HepG2 (cell line): ENCODE results near the gene CYSRT1. TPM values are rescaled to one million over a fixed set of nuclear protein-coding genes. Genes with fewer than 3 reads are reported as not detected.

Source experiments
- ARID2 ChIP-seq: sonication (generic); formaldehyde crosslinking; IDR thresholded peaks from 2 replicates; pipeline ENCODE4 v1.8.1; 2022; ENCODE audit warnings: mild to moderate bottlenecking, missing genetic modification reagents, borderline replicate concordance
- ATF7 ChIP-seq, 2 experiments: fragments of 450-650 bp in 1 of 2; sonication (generic) in 1 of 2; formaldehyde crosslinking in 1 of 2; IDR thresholded peaks; 2 replicates each; pipeline versions ENCODE4 v1.4.0 to v1.6.1; 2016 to 2020; ENCODE audit warnings: antibody characterized with exemption in 1 of 2, mild to moderate bottlenecking in 1 of 2, missing genetic modification reagents in 1 of 2
- ATF7-NPFF ChIP-seq: sonication (generic); formaldehyde crosslinking; IDR thresholded peaks from 2 replicates; pipeline ENCODE4 v1.8.1; 2023; ENCODE audit warnings: mild to moderate bottlenecking, low read depth, missing genetic modification reagents, moderate library complexity
- CBFB ChIP-seq: sonication (generic); formaldehyde crosslinking; IDR thresholded peaks from 2 replicates; pipeline ENCODE4 v1.4.0; 2020; ENCODE audit warnings: missing genetic modification reagents
- HDAC1 ChIP-seq: sonication (generic); formaldehyde crosslinking; IDR thresholded peaks from 2 replicates; pipeline ENCODE4 v1.5.1; 2020; ENCODE audit warnings: mild to moderate bottlenecking, missing genetic modification reagents
- KDM1A ChIP-seq: IDR thresholded peaks from 2 replicates; pipeline ENCODE4 v1.6.1; 2016; ENCODE audit warnings: missing compliant biosample characterization
- PHB2 ChIP-seq: fragments of 450-650 bp; IDR thresholded peaks from 2 replicates; pipeline ENCODE4 v1.6.1; 2018; ENCODE audit not compliant: partially characterized antibody
- POLR2AphosphoS2 ChIP-seq: IDR thresholded peaks from 2 replicates; pipeline ENCODE4 v1.6.1; 2011; ENCODE audit warnings: low read depth, low read length, improper control_type of control experiment
- RFX1 ChIP-seq: fragments of 450-650 bp; IDR thresholded peaks from 2 replicates; pipeline ENCODE4 v1.6.1; 2017
- SP4 ChIP-seq: sonication (generic); formaldehyde crosslinking; IDR thresholded peaks from 2 replicates; pipeline ENCODE4 v1.8.1; 2023; ENCODE audit warnings: mild to moderate bottlenecking, missing genetic modification reagents
- SUZ12 ChIP-seq: fragments of 150-350 bp; IDR thresholded peaks from 2 replicates; pipeline ENCODE4 v1.6.1; 2014; ENCODE audit warnings: low read depth, low read length
- ZFP62 ChIP-seq: sonication (generic); formaldehyde crosslinking; IDR thresholded peaks from 2 replicates; pipeline ENCODE4 v1.4.0; 2020; ENCODE audit warnings: missing genetic modification reagents
- ZNF230 ChIP-seq: sonication (generic); formaldehyde crosslinking; IDR thresholded peaks from 2 replicates; pipeline ENCODE4 v1.4.0; 2020; ENCODE audit warnings: mild to moderate bottlenecking, missing genetic modification reagents
- ZNF674 ChIP-seq: sonication (generic); formaldehyde crosslinking; IDR thresholded peaks from 2 replicates; pipeline ENCODE4 v1.5.0; 2020; ENCODE audit warnings: low read depth, mild to moderate bottlenecking, missing genetic modification reagents
- ZNF768 ChIP-seq: sonication (generic); formaldehyde crosslinking; IDR thresholded peaks from 2 replicates; pipeline ENCODE4 v1.4.0; 2020; ENCODE audit warnings: missing genetic modification reagents
- ZNF792 ChIP-seq: IDR thresholded peaks from 2 replicates; pipeline ENCODE4 v1.6.1; 2016
- polyA plus RNA-seq, 8 experiments: library from polyadenylated mRNA; depleted of rRNA in 3 of 8; stranded (reverse) in 7 of 8; unstranded in 1 of 8; fragments of >200 nt; fragmentation: Illumina TruSeq in 4 of 8; extraction: Trizol in 4 of 8; gene quantifications; 2 replicates each; pipeline versions ENCODE4 v1.2.1 to v1.2.3, GENCODE V29; 2011 to 2016; ENCODE audit warnings: low read depth in 4 of 8, missing spikeins in 1 of 8, mixed read lengths in 1 of 8; ENCODE audit not compliant: insufficient read depth in 1 of 8
- total RNA-seq, 5 experiments: library from RNA; depleted of rRNA; stranded (reverse); fragments of >200 nt; fragmentation: Illumina TruSeq; extraction: Trizol; gene quantifications; 2 replicates each; pipeline ENCODE4 v1.2.3, GENCODE V29; 2016; ENCODE audit warnings: low read depth in 1 of 5
- TF ChIP-seq, protein P1 (sequence below): sonication (generic); formaldehyde crosslinking; IDR thresholded peaks from 2 replicates; pipeline ENCODE4 v1.4.0; 2020; ENCODE audit warnings: missing genetic modification reagents, mild to moderate bottlenecking, borderline replicate concordance
- TF ChIP-seq, protein P2 (sequence below): sonication (generic); formaldehyde crosslinking; IDR thresholded peaks from 2 replicates; pipeline ENCODE4 v1.5.1; 2020; ENCODE audit warnings: mild to moderate bottlenecking, missing genetic modification reagents
- TF ChIP-seq, protein P3 (sequence below): sonication (generic); formaldehyde crosslinking; IDR thresholded peaks from 2 replicates; pipeline ENCODE4 v1.4.0; 2020; ENCODE audit warnings: mild to moderate bottlenecking, missing genetic modification reagents
- TF ChIP-seq, protein P4 (sequence below): sonication (generic); formaldehyde crosslinking; IDR thresholded peaks from 2 replicates; pipeline ENCODE4 v1.4.0; 2020; ENCODE audit warnings: missing genetic modification reagents, borderline replicate concordance

CYSRT1 gene
- total and polyA plus RNA-seq, 2 of the 13 experiments (the other 11 are each of a cell fraction or from before 2014, with no cell fraction given), result 1.5 to 2.1 TPM

DNA sequence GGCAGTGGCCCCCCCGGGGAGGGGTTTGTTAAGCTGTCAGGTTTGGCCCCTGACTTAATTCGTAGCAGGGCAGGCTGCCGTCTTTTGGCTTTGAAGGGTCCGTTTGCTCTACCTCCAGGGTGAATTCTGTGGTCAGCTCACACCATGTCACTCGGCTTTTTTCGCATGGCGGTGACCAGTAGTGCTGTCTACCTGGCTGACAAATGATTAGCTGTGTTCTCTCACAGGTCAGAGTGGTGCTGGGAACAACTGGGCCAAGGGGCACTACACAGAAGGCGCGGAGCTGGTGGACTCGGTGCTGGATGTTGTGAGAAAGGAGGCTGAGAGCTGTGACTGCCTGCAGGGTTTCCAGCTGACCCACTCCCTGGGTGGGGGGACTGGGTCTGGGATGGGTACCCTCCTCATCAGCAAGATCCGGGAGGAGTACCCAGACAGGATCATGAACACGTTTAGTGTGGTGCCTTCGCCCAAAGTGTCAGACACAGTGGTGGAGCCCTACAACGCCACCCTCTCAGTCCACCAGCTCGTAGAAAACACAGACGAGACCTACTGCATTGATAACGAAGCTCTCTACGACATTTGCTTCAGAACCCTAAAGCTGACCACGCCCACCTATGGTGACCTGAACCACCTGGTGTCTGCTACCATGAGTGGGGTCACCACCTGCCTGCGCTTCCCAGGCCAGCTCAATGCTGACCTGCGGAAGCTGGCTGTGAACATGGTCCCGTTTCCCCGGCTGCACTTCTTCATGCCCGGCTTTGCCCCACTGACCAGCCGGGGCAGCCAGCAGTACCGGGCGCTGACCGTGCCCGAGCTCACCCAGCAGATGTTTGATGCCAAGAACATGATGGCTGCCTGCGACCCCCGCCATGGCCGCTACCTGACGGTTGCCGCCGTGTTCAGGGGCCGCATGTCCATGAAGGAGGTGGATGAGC, 17.6 kb downstream of the CYSRT1 start (continued):
- TF ChIP-seq, protein P1, sequence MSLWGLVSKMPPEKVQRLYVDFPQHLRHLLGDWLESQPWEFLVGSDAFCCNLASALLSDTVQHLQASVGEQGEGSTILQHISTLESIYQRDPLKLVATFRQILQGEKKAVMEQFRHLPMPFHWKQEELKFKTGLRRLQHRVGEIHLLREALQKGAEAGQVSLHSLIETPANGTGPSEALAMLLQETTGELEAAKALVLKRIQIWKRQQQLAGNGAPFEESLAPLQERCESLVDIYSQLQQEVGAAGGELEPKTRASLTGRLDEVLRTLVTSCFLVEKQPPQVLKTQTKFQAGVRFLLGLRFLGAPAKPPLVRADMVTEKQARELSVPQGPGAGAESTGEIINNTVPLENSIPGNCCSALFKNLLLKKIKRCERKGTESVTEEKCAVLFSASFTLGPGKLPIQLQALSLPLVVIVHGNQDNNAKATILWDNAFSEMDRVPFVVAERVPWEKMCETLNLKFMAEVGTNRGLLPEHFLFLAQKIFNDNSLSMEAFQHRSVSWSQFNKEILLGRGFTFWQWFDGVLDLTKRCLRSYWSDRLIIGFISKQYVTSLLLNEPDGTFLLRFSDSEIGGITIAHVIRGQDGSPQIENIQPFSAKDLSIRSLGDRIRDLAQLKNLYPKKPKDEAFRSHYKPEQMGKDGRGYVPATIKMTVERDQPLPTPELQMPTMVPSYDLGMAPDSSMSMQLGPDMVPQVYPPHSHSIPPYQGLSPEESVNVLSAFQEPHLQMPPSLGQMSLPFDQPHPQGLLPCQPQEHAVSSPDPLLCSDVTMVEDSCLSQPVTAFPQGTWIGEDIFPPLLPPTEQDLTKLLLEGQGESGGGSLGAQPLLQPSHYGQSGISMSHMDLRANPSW (CRISPR knock-in tag), result no peak
- TF ChIP-seq RFX1, result no peak
- no peak for TF ChIP-seq PHB2
- TF ChIP-seq HDAC1 (CRISPR knock-in tag), result no peak
- TF ChIP-seq ARID2 (CRISPR knock-in tag), result no peak
- TF ChIP-seq CBFB, result no peak
- TF ChIP-seq ZFP62 (CRISPR knock-in tag), result no peak
- TF ChIP-seq KDM1A (CRISPR knock-in tag), result no peak
- no peak for TF ChIP-seq ZNF768 (CRISPR knock-in tag)
- no peak for TF ChIP-seq ZNF674 (CRISPR knock-in tag)
- TF ChIP-seq SUZ12, result no peak
- TF ChIP-seq POLR2AphosphoS2, result no peak
- TF ChIP-seq, protein P2, sequence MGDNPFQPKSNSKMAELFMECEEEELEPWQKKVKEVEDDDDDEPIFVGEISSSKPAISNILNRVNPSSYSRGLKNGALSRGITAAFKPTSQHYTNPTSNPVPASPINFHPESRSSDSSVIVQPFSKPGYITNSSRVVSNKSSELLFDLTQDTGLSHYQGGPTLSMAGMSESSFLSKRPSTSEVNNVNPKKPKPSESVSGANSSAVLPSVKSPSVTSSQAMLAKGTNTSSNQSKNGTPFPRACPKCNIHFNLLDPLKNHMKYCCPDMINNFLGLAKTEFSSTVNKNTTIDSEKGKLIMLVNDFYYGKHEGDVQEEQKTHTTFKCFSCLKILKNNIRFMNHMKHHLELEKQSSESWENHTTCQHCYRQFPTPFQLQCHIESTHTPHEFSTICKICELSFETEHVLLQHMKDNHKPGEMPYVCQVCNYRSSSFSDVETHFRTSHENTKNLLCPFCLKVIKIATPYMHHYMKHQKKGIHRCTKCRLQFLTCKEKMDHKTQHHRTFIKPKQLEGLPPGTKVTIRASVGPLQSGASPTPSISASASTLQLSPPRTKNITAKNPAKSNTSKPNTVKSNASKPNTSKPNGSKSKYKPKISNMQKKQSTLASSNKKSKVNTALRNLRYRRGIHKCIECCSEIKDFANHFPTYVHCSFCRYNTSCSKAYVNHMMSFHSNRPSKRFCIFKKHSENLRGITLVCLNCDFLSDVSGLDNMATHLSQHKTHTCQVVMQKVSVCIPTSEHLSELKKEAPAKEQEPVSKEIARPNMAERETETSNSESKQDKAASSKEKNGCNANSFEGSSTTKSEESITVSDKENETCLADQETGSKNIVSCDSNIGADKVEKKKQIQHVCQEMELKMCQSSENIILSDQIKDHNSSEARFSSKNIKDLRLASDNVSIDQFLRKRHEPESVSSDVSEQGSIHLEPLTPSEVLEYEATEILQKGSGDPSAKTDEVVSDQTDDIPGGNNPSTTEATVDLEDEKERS (CRISPR knock-in tag), result 0 out of 2 replicates have a peak, but pooled peaks have one; percentile 37
- 0 out of 2 replicates have a peak, but pooled peaks have one; percentile 38 for TF ChIP-seq SP4
- TF ChIP-seq ZNF230 (CRISPR knock-in tag), result no peak
- TF ChIP-seq, protein P3, sequence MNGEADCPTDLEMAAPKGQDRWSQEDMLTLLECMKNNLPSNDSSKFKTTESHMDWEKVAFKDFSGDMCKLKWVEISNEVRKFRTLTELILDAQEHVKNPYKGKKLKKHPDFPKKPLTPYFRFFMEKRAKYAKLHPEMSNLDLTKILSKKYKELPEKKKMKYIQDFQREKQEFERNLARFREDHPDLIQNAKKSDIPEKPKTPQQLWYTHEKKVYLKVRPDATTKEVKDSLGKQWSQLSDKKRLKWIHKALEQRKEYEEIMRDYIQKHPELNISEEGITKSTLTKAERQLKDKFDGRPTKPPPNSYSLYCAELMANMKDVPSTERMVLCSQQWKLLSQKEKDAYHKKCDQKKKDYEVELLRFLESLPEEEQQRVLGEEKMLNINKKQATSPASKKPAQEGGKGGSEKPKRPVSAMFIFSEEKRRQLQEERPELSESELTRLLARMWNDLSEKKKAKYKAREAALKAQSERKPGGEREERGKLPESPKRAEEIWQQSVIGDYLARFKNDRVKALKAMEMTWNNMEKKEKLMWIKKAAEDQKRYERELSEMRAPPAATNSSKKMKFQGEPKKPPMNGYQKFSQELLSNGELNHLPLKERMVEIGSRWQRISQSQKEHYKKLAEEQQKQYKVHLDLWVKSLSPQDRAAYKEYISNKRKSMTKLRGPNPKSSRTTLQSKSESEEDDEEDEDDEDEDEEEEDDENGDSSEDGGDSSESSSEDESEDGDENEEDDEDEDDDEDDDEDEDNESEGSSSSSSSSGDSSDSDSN (CRISPR knock-in tag), result no peak
- TF ChIP-seq ZNF792, result no peak
- TF ChIP-seq, protein P4, sequence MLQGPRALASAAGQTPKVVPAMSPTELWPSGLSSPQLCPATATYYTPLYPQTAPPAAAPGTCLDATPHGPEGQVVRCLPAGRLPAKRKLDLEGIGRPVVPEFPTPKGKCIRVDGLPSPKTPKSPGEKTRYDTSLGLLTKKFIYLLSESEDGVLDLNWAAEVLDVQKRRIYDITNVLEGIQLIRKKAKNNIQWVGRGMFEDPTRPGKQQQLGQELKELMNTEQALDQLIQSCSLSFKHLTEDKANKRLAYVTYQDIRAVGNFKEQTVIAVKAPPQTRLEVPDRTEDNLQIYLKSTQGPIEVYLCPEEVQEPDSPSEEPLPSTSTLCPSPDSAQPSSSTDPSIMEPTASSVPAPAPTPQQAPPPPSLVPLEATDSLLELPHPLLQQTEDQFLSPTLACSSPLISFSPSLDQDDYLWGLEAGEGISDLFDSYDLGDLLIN (CRISPR knock-in tag), result no peak
- peak; percentile 0; the same call in 1 of the 2 replicates for TF ChIP-seq ATF7-NPFF
- TF ChIP-seq ATF7 (IDR thresholded peaks at IDR 0.05), result no peak
- TF ChIP-seq ATF7 (CRISPR knock-in tag; IDR thresholded peaks at IDR 0.05), result no peak
